GM12878 (cell line): ENCODE measurements around the gene PPL. TPM values are rescaled to one million over a fixed set of nuclear protein-coding genes. Genes with fewer than 3 reads are reported as not detected.

Source experiments
- ATAC-seq: fragments of 200-7000 bp; cut with Tn5 transposase; 3 replicates; pipeline ENCODE4 v1.9.1; 2020; ENCODE audit warnings: mild to moderate bottlenecking, moderate library complexity
- BruUV-seq: library from RNA; stranded (reverse); fragments of 400-500 nt; replicated peaks from 2 replicates; lab custom pipeline; 2021; lab: Mats Ljungman, UMichigan
- CTCF ChIA-PET: fragments of 300-600 bp; sonication (Branson Sonifier 250); formaldehyde crosslinking; extraction: SDS; loops from one replicate; lab custom pipeline; 2021; ENCODE audit warnings: inconsistent platforms; lab: Yijun Ruan, JAX
- POLR2A ChIA-PET: fragments of 350-600 bp; formaldehyde crosslinking; extraction: SDS; loops from one replicate; lab custom pipeline; 2021; ENCODE audit warnings: inconsistent platforms; lab: Charles Lee
- RAD21 ChIA-PET: fragments of 300-600 bp; sonication (Branson Sonifier 250); formaldehyde crosslinking; loops from one replicate; lab custom pipeline; 2023; ENCODE audit warnings: antibody characterized with exemption; ENCODE audit not compliant: unreplicated experiment; lab: Charles Lee
- SMC1A ChIA-PET: fragments of 300-600 bp; sonication (Branson Sonifier 250); formaldehyde crosslinking; loops from one replicate; lab custom pipeline; 2023; ENCODE audit not compliant: unreplicated experiment, uncharacterized antibody; lab: Charles Lee
- DNase-seq: peaks from one replicate; pipeline ENCODE4 v3.0.0-alpha.2; 2011; ENCODE audit warnings: low read depth, low spot score
- FAIRE-seq: peaks from 3 replicates; lab custom pipeline; 2011; peaks lifted over from hg19 to GRCh38; lab: Jason Lieb, UNC
- H2AFZ ChIP-seq: 2 replicates; pipeline ENCODE4 v1.6.0; 2011; ENCODE audit warnings: low read depth, low read length, control low read depth; ENCODE audit not compliant: control insufficient read depth
- H3K27ac ChIP-seq: 2 replicates; pipeline ENCODE4 v1.5.1; 2011; ENCODE audit warnings: control low read depth; ENCODE audit not compliant: control insufficient read depth, insufficient read depth
- H3K27me3 ChIP-seq, 2 experiments: replicated peaks in 1 of 2; 2 replicates each; pipeline versions ENCODE4 v1.6.0 to v1.6.1; 2011; ENCODE audit warnings: low read length in 1 of 2; ENCODE audit not compliant: control insufficient read depth in 2 of 2, insufficient read depth in 2 of 2
- H3K36me3 ChIP-seq, 2 experiments: 2 replicates each; pipeline ENCODE4 v1.5.1; 2011; ENCODE audit warnings: low read length in 1 of 2; ENCODE audit not compliant: control insufficient read depth in 2 of 2, insufficient read depth in 2 of 2
- H3K4me1 ChIP-seq: 2 replicates; pipeline ENCODE4 v1.6.1; 2011; ENCODE audit warnings: mild to moderate bottlenecking, low read length, moderate library complexity, mixed read lengths; ENCODE audit not compliant: control insufficient read depth, insufficient read depth
- H3K4me2 ChIP-seq: 2 replicates; pipeline ENCODE4 v1.6.0; 2011; ENCODE audit warnings: control low read depth; ENCODE audit not compliant: control insufficient read depth, insufficient read depth
- H3K4me3 ChIP-seq: fragments of 200-600 bp; sonication (generic); 2 replicates; pipeline ENCODE4 v1.5.1; 2016
- H3K79me2 ChIP-seq: 2 replicates; pipeline ENCODE4 v1.6.0; 2011; ENCODE audit warnings: low read length; ENCODE audit not compliant: control insufficient read depth, insufficient read depth
- H3K9ac ChIP-seq: 2 replicates; pipeline ENCODE4 v1.8.0; 2011; ENCODE audit warnings: low read length, control low read depth, mixed read lengths; ENCODE audit not compliant: control insufficient read depth, insufficient read depth
- H3K9me3 ChIP-seq: replicated peaks from 3 replicates; pipeline ENCODE4 v1.5.1; 2011; ENCODE audit warnings: mild to moderate bottlenecking, low read length; ENCODE audit not compliant: control insufficient read depth, insufficient read depth
- H4K20me1 ChIP-seq: 2 replicates; pipeline ENCODE4 v1.6.0; 2011; ENCODE audit not compliant: control insufficient read depth, insufficient read depth
- BRCA1 ChIP-seq: IDR thresholded peaks from 2 replicates; pipeline ENCODE4 v1.6.1; 2011; ENCODE audit warnings: low read depth, low read length, improper control_type of control experiment
- EZH2 ChIP-seq: IDR thresholded peaks from 2 replicates; pipeline ENCODE4 v1.6.1; 2012; ENCODE audit warnings: low read depth, mild to moderate bottlenecking, control low read depth, inconsistent platforms, low read length, borderline replicate concordance; ENCODE audit not compliant: control insufficient read depth
- RUNX3 ChIP-seq: IDR thresholded peaks from 2 replicates; pipeline ENCODE4 v1.6.1; 2012; ENCODE audit warnings: low read length, inconsistent platforms
- SUPT20H ChIP-seq: IDR thresholded peaks from 2 replicates; pipeline ENCODE4 v1.6.1; 2011; ENCODE audit warnings: low read depth, mild to moderate bottlenecking, low read length, moderate library complexity, borderline replicate concordance; ENCODE audit not compliant: control insufficient read depth
- WGBS: methylation state at CpG from one replicate; pipeline ENCODE4 v1.1.6; 2016; ENCODE audit warnings: low lambda C conversion rate; ENCODE audit not compliant: insufficient replicate concordance, insufficient coverage; ENCODE audit errors: missing lambda C conversion rate; 5-methylcytosine and 5-hydroxymethylcytosine counted together
- in situ Hi-C: fragments of 300-500 bp; cut with MboI; formaldehyde crosslinking; loops from 9 replicates; pipeline ENCODE4 v1.14.3; 2018; ENCODE audit warnings: mixed read lengths
- intact Hi-C: fragments of 100-400 bp; cut with micrococcal nuclease; formaldehyde crosslinking; loops from one replicate; pipeline ENCODE4 v1.14.2; 2022; ENCODE audit not compliant: unreplicated experiment
- polyA plus RNA-seq, 11 experiments: library from polyadenylated mRNA; depleted of rRNA in 4 of 11; unstranded in 6 of 11; stranded (reverse) in 5 of 11; fragments of >200 nt; fragmentation: Nextera tagmentation in 4 of 11; fragmentation: Illumina TruSeq in 1 of 11; extraction: Ambion mirVana in 4 of 11; extraction: Trizol in 1 of 11; gene quantifications; 1 replicate in 1 of 11; 2 replicates in 10 of 11; pipeline versions ENCODE4 v1.2.1 to v1.2.3, GENCODE V29; 2011 to 2016; ENCODE audit warnings: inconsistent platforms in 2 of 11, missing spikeins in 2 of 11, low read depth in 1 of 11
- total RNA-seq, 4 experiments: library from RNA; depleted of rRNA in 3 of 4; stranded (reverse); fragments of >200 nt in 3 of 4; fragmentation: Illumina TruSeq in 1 of 4; extraction: Trizol in 1 of 4; gene quantifications; 2 replicates each; pipeline versions ENCODE4 v1.2.1 to v1.2.3, GENCODE V29; 2013 to 2021

The PPL gene
- total and polyA plus RNA-seq, 10 of the 15 experiments (the other 5 are each of a cell fraction or from before 2014, with no cell fraction given), result 0.03 to 0.47 (median 0.05) TPM; not detected in 2

DNA sequence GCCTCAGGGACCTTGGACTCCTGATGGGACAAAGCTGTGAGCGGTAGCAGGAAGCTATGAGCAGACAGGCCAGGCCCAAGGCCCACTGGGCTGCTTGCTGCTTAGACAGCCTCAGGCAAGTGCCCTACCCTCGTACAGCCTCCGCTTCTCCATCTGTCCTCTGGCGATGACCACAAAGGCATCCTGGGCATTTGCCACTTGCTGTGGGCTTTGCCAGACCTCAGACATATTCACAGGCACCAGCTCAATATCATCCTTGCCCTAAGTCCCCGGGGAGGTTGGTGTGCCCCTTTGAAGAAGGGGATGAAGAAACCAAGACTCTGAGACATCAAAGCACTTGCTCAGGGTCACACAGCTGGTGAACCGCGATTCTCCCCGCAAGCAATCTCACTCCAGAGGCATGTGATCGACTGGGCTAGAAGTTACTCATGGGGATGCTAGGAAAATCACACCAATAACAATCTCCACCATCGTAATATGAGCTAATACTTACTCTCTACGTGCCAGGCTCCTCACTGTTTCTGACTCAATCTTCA lies 21.7 kb downstream of the PPL start:
- BruUV-seq, result no TSS peak
- Histone ChIP-seq H3K27ac (no peak overlapping the region), H3K4me1 (no peaks in the 10 kb centered on the region)
- TF ChIP-seq EZH2 (no peak), RUNX3 (peak; percentile 39; the same call in 1 of the 2 replicates)
- TF ChIP-seq, all 136 proteins: peak for 1
- Histone ChIP-seq H3K9ac (no peak overlapping the region), H3K4me2 (no peak overlapping the region), H3K4me3 (no peak overlapping the region), H3K36me3 (no peaks in the 10 kb centered on the region), H3K27me3 (no peaks in the 10 kb centered on the region), H4K20me1 (no peaks in the 10 kb centered on the region), H3K79me2 (no peaks in the 10 kb centered on the region), H2AFZ (no peak overlapping the region), H3K9me3 (no peaks in the 10 kb centered on the region)
- CTCF ChIA-PET, result interaction anchor here (0.6 to 1.0 kb wide), 2 partner anchors 40 to 167 kb away, joined by 3 read pairs; no protein-coding TSS in a partner anchor
- no peak for DNase-seq
- intact Hi-C loops (no loop called here), in situ Hi-C loops (no loop called here)
- SMC1A ChIA-PET, result no interaction called here
- RAD21 ChIA-PET, result no interaction called here
- ATAC-seq, result no peak
- 31% methylated on average over 11 of the region's 11 CpGs for WGBS
- POLR2A ChIA-PET, result no interaction called here
- FAIRE-seq, result no peak

DNA sequence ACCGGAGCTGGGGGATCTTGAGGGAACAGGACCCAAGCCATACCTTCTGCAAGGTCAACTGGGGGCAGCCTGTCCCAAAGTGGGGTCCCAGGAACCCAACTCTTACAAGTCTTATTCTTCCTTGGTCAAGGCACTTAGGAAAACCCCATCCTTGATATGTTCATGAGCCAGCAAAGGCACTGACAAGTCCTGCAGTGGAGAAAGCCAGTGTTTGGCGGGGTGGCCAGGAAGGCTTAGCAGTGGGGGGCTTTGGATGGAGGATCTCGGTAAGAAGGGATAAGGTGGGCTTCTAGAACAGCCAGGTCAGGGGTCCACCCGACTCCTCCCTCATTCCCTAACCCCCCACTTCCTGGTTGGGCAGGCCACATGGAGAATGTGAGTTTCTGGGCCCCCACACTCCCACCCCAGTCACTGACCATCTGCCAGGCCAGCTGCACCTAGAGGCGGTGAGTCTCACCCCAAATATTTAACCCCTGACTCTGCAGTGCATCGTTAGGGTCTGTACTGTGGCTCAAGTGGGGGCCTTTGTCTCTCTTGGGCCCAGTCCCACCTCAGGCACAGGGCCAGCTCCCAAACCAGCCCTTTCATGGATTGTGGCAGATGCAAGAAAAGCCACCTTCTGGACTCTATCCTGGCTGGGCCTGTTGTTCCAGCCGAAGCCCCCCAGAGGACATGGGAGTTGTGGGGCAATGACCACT lies 22.3 kb downstream of the PPL start:
- Histone ChIP-seq H3K27me3 (no peaks in the 10 kb centered on the region), H4K20me1 (no peaks in the 10 kb centered on the region), H2AFZ (no peak overlapping the region), H3K4me3 (no peak overlapping the region), H3K4me1 (no peaks in the 10 kb centered on the region), H3K9ac (no peak overlapping the region), H3K4me2 (no peak overlapping the region), H3K9me3 (no peaks in the 10 kb centered on the region), H3K27ac (no peak overlapping the region), H3K36me3 (no peaks in the 10 kb centered on the region), H3K79me2 (no peaks in the 10 kb centered on the region)
- DNase-seq (no peak), FAIRE-seq (no peak), ATAC-seq (no peak)
- no TSS peak for BruUV-seq
- intact Hi-C loops, result no loop called here
- CTCF ChIA-PET, result interaction anchor here (0.6 to 1.0 kb wide), 2 partner anchors 41 to 167 kb away, joined by 3 read pairs; no protein-coding TSS in a partner anchor
- whole genome bisulfite sequencing, result 38% methylated on average over 7 of the region's 7 CpGs
- SMC1A ChIA-PET, result no interaction called here
- in situ Hi-C loops, result no loop called here
- RAD21 ChIA-PET, result no interaction called here
- no peak for TF ChIP-seq SUPT20H
- TF ChIP-seq BRCA1, result no peak
- POLR2A ChIA-PET, result no interaction called here
